HepG2 (cell line): ENCODE data around the gene TNS1. TPM values are rescaled to one million over a fixed set of nuclear protein-coding genes. Genes with fewer than 3 reads are reported as not detected.
A peak's percentile ranks its signal among the peaks of the same experiment; 100 is the strongest.

Experiments used
- AHR ChIP-seq: IDR thresholded peaks from 2 replicates; pipeline ENCODE4 v1.6.1; 2018; ENCODE audit warnings: missing genetic modification reagents, missing compliant biosample characterization
- EP300 ChIP-seq, 3 experiments: sonication (generic) in 1 of 3; formaldehyde crosslinking in 1 of 3; IDR thresholded peaks; 2 replicates each; pipeline versions ENCODE4 v1.5.1 to v1.6.1; 2011 to 2020; ENCODE audit warnings: low read depth in 2 of 3, low read length in 2 of 3, borderline replicate concordance in 1 of 3, improper control_type of control experiment in 1 of 3, mild to moderate bottlenecking in 1 of 3, missing genetic modification reagents in 1 of 3, moderate library complexity in 1 of 3
- FOSL2 ChIP-seq: sonication (generic); formaldehyde crosslinking; IDR thresholded peaks from 2 replicates; pipeline ENCODE4 v1.4.0; 2020; ENCODE audit warnings: missing genetic modification reagents
- HMG20B ChIP-seq: conservative IDR thresholded peaks from 2 replicates; pipeline ENCODE4 v1.6.1; 2016; ENCODE audit warnings: missing genetic modification reagents, missing compliant biosample characterization
- HNF4G ChIP-seq, 2 experiments: sonication (generic) in 1 of 2; formaldehyde crosslinking in 1 of 2; IDR thresholded peaks; 2 replicates each; pipeline versions ENCODE4 v1.4.0 to v1.6.1; 2011 to 2020; ENCODE audit warnings: borderline replicate concordance in 2 of 2, low read depth in 2 of 2, mild to moderate bottlenecking in 2 of 2, low read length in 1 of 2, missing genetic modification reagents in 1 of 2, moderate library complexity in 1 of 2
- KLF9 ChIP-seq: IDR thresholded peaks from 2 replicates; pipeline ENCODE4 v1.6.1; 2016; ENCODE audit warnings: low read depth
- MXI1 ChIP-seq: IDR thresholded peaks from 3 replicates; pipeline ENCODE4 v1.6.1; 2012; ENCODE audit warnings: low read depth, low read length, inconsistent platforms, borderline replicate concordance
- NFKB2 ChIP-seq: sonication (generic); formaldehyde crosslinking; IDR thresholded peaks from 2 replicates; pipeline ENCODE4 v1.4.0; 2020; ENCODE audit warnings: missing genetic modification reagents, borderline replicate concordance
- SAFB2 ChIP-seq: sonication (generic); formaldehyde crosslinking; IDR thresholded peaks from 2 replicates; pipeline ENCODE4 v1.5.1; 2020; ENCODE audit warnings: missing genetic modification reagents, low read depth, mild to moderate bottlenecking, borderline replicate concordance
- STAG1 ChIP-seq: sonication (generic); formaldehyde crosslinking; IDR thresholded peaks from 2 replicates; pipeline ENCODE4 v1.4.0; 2020; ENCODE audit warnings: missing genetic modification reagents
- XBP1 ChIP-seq: sonication (generic); formaldehyde crosslinking; IDR thresholded peaks from 2 replicates; pipeline ENCODE4 v1.5.0; 2020; ENCODE audit warnings: missing genetic modification reagents
- ZBTB20 ChIP-seq: sonication (generic); formaldehyde crosslinking; IDR thresholded peaks from 2 replicates; pipeline ENCODE4 v1.8.1; 2023; ENCODE audit warnings: missing genetic modification reagents, low read depth, mild to moderate bottlenecking, borderline replicate concordance
- ZNF264 ChIP-seq: sonication (generic); formaldehyde crosslinking; IDR thresholded peaks from 2 replicates; pipeline ENCODE4 v1.4.0; 2020; ENCODE audit warnings: missing genetic modification reagents
- ZNF280D ChIP-seq: sonication (generic); formaldehyde crosslinking; IDR thresholded peaks from 2 replicates; pipeline ENCODE4 v1.5.1; 2020; ENCODE audit warnings: mild to moderate bottlenecking, missing genetic modification reagents
- ZNF549 ChIP-seq: sonication (generic); formaldehyde crosslinking; IDR thresholded peaks from 2 replicates; pipeline ENCODE4 v1.5.0; 2020; ENCODE audit warnings: missing genetic modification reagents
- ZNF552 ChIP-seq: sonication (generic); formaldehyde crosslinking; IDR thresholded peaks from 2 replicates; pipeline ENCODE4 v1.9.0; 2022; ENCODE audit warnings: missing genetic modification reagents, mild to moderate bottlenecking, borderline replicate concordance
- ZZZ3 ChIP-seq: sonication (generic); formaldehyde crosslinking; IDR thresholded peaks from 2 replicates; pipeline ENCODE4 v1.4.0; 2020; ENCODE audit warnings: missing genetic modification reagents, mild to moderate bottlenecking, borderline replicate concordance
- polyA plus RNA-seq, 8 experiments: library from polyadenylated mRNA; depleted of rRNA in 3 of 8; stranded (reverse) in 7 of 8; unstranded in 1 of 8; fragments of >200 nt; fragmentation: Illumina TruSeq in 4 of 8; extraction: Trizol in 4 of 8; gene quantifications; 2 replicates each; pipeline versions ENCODE4 v1.2.1 to v1.2.3, GENCODE V29; 2011 to 2016; ENCODE audit warnings: low read depth in 4 of 8, missing spikeins in 1 of 8, mixed read lengths in 1 of 8; ENCODE audit not compliant: insufficient read depth in 1 of 8
- total RNA-seq, 5 experiments: library from RNA; depleted of rRNA; stranded (reverse); fragments of >200 nt; fragmentation: Illumina TruSeq; extraction: Trizol; gene quantifications; 2 replicates each; pipeline ENCODE4 v1.2.3, GENCODE V29; 2016; ENCODE audit warnings: low read depth in 1 of 5
- TF ChIP-seq, protein P1 (sequence below): sonication (generic); formaldehyde crosslinking; IDR thresholded peaks from 2 replicates; pipeline ENCODE4 v1.5.1; 2020; ENCODE audit warnings: missing genetic modification reagents, mild to moderate bottlenecking, borderline replicate concordance

TNS1 gene
- total and polyA plus RNA-seq, 2 of the 13 experiments (the other 11 are each of a cell fraction or from before 2014, with no cell fraction given) = 1.9 to 118 TPM

GRCh38 chr2:217792626-217793527 lies 209.9 kb downstream of the TNS1 start (continued):
- TF ChIP-seq HMG20B (CRISPR knock-in tag) (no peak), HNF4G (IDR thresholded peaks at IDR 0.05; ENCODE audit: borderline replicate concordance, low read depth, low read length) (no peak), HNF4G (CRISPR knock-in tag; IDR thresholded peaks at IDR 0.05; ENCODE audit: borderline replicate concordance, low read depth) (no peak), ZNF264 (no peak), KLF9 (CRISPR knock-in tag) (no peak), AHR (CRISPR knock-in tag) (no peak), MXI1 (no peak), ZNF552 (CRISPR knock-in tag) (no peak), STAG1 (CRISPR knock-in tag) (no peak), ZBTB20 (CRISPR knock-in tag) (no peak), ZNF280D (CRISPR knock-in tag) (0 out of 2 replicates have a peak, but pooled peaks have one; percentile 35), ZNF549 (CRISPR knock-in tag) (no peak), EP300 (IDR thresholded peaks at IDR 0.05; ENCODE audit: low read depth in 2 of 2, low read length in 2 of 2) (peak in 1 of 2 experiments; percentile 21; a peak in 1 of 4 replicates), EP300 (CRISPR knock-in tag; IDR thresholded peaks at IDR 0.05; ENCODE audit: borderline replicate concordance) (no peak), ZZZ3 (CRISPR knock-in tag) (no peak), NFKB2 (CRISPR knock-in tag) (no peak), XBP1 (CRISPR knock-in tag) (no peak), FOSL2 (CRISPR knock-in tag) (no peak), SAFB2 (CRISPR knock-in tag) (no peak)
- TF ChIP-seq, protein P1, sequence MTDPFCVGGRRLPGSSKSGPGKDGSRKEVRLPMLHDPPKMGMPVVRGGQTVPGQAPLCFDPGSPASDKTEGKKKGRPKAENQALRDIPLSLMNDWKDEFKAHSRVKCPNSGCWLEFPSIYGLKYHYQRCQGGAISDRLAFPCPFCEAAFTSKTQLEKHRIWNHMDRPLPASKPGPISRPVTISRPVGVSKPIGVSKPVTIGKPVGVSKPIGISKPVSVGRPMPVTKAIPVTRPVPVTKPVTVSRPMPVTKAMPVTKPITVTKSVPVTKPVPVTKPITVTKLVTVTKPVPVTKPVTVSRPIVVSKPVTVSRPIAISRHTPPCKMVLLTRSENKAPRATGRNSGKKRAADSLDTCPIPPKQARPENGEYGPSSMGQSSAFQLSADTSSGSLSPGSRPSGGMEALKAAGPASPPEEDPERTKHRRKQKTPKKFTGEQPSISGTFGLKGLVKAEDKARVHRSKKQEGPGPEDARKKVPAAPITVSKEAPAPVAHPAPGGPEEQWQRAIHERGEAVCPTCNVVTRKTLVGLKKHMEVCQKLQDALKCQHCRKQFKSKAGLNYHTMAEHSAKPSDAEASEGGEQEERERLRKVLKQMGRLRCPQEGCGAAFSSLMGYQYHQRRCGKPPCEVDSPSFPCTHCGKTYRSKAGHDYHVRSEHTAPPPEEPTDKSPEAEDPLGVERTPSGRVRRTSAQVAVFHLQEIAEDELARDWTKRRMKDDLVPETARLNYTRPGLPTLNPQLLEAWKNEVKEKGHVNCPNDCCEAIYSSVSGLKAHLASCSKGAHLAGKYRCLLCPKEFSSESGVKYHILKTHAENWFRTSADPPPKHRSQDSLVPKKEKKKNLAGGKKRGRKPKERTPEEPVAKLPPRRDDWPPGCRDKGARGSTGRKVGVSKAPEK (CRISPR knock-in tag) = no peak
